ENCODE measurements around the gene RAB21.

Gene RAB21

GRCh38 chr12:71786829-71787228, 32.2 kb downstream of the RAB21 start:
- Histone ChIP-seq H3F3A (ENCODE audit: insufficient read depth) (peaks cover 10% of the 10 kb centered on the region; the same call in 1 of the 2 replicates), H3K27ac (ENCODE audit: low read depth, low read length) (no peak overlapping the region), H3K9ac (ENCODE audit: low read length) (no peak overlapping the region), H3K4me2 (ENCODE audit: low read depth, low read length, poor library complexity, severe bottlenecking) (no peak overlapping the region), H4K20me1 (ENCODE audit: low read depth, low read length) (no peaks in the 10 kb centered on the region), H3K4me3 (ENCODE audit: insufficient read depth, low read length, poor library complexity, severe bottlenecking) (no peak overlapping the region), H3K27me3 (ENCODE audit: low read length) (no peaks in the 10 kb centered on the region), H3K36me3 (ENCODE audit: low read length) (peaks cover 32% of the 10 kb centered on the region; the same call in 1 of the 2 replicates), H2AFZ (ENCODE audit: low read depth, low read length, severe bottlenecking) (no peak overlapping the region), H3K79me2 (ENCODE audit: insufficient read depth, low read length) (no peaks in the 10 kb centered on the region), H3K9me3 (ENCODE audit: insufficient read depth, low read length) (no peaks in the 10 kb centered on the region), H3K9me2 (replicated peaks; ENCODE audit: insufficient read depth, low read length) (no peaks in the 10 kb centered on the region)
- TF ChIP-seq EZH2phosphoT487 (conservative IDR thresholded peaks at IDR 0.05; ENCODE audit: low read length) (no peak), CTCF (IDR thresholded peaks at IDR 0.05; ENCODE audit: insufficient read depth, low read length, poor library complexity, severe bottlenecking) (no peak)

- H3K9me2 ChIP-seq (replicated peaks; ENCODE audit: insufficient read depth, low read length), result no peaks in the 10 kb centered on the region
- no peak overlapping the region for H3K4me3 ChIP-seq (ENCODE audit: insufficient read depth, low read length, poor library complexity, severe bottlenecking)
- no peak overlapping the region for H3K27ac ChIP-seq (ENCODE audit: low read depth, low read length)
- TF ChIP-seq EZH2phosphoT487 (conservative IDR thresholded peaks at IDR 0.05; ENCODE audit: low read length), result no peak
- TF ChIP-seq CTCF (IDR thresholded peaks at IDR 0.05; ENCODE audit: insufficient read depth, low read length, poor library complexity, severe bottlenecking), result no peak
- peaks cover 4% of the 10 kb centered on the region; the same call in 1 of the 2 replicates for H3F3A ChIP-seq (ENCODE audit: insufficient read depth)
- H3K79me2 ChIP-seq (ENCODE audit: insufficient read depth, low read length), result no peaks in the 10 kb centered on the region
- peaks cover 26% of the 10 kb centered on the region; the same call in 1 of the 2 replicates for H3K36me3 ChIP-seq (ENCODE audit: low read length)
- H3K9me3 ChIP-seq (ENCODE audit: insufficient read depth, low read length), result no peaks in the 10 kb centered on the region
- no peaks in the 10 kb centered on the region for H4K20me1 ChIP-seq (ENCODE audit: low read depth, low read length)
- H2AFZ ChIP-seq (ENCODE audit: low read depth, low read length, severe bottlenecking), result no peak overlapping the region
- no peak overlapping the region for H3K4me2 ChIP-seq (ENCODE audit: low read depth, low read length, poor library complexity, severe bottlenecking)
- no peak overlapping the region for H3K9ac ChIP-seq (ENCODE audit: low read length)
- H3K27me3 ChIP-seq (ENCODE audit: low read length), result no peaks in the 10 kb centered on the region
Measured at GRCh38 chr12:71787580-71787979, 32.9 kb downstream of the RAB21 start.

GRCh38 chr12:71790331-71790730, 35.7 kb downstream of the RAB21 start:
- no peak overlapping the region for H3K9ac ChIP-seq (ENCODE audit: low read length)

More at GRCh38 chr12:71790331-71790730, 35.7 kb downstream of the RAB21 start:
- Histone ChIP-seq H3K4me3 (ENCODE audit: insufficient read depth, low read length, poor library complexity, severe bottlenecking) (no peak overlapping the region), H3K27ac (ENCODE audit: low read depth, low read length) (no peak overlapping the region), H4K20me1 (ENCODE audit: low read depth, low read length) (no peaks in the 10 kb centered on the region), H3K4me2 (ENCODE audit: low read depth, low read length, poor library complexity, severe bottlenecking) (no peak overlapping the region), H3K9me3 (ENCODE audit: insufficient read depth, low read length) (no peaks in the 10 kb centered on the region), H3K79me2 (ENCODE audit: insufficient read depth, low read length) (no peaks in the 10 kb centered on the region), H2AFZ (ENCODE audit: low read depth, low read length, severe bottlenecking) (no peak overlapping the region), H3K27me3 (ENCODE audit: low read length) (no peaks in the 10 kb centered on the region), H3F3A (ENCODE audit: insufficient read depth) (no peaks in the 10 kb centered on the region), H3K36me3 (ENCODE audit: low read length) (peaks cover 14% of the 10 kb centered on the region; the same call in 1 of the 2 replicates), H3K9me2 (replicated peaks; ENCODE audit: insufficient read depth, low read length) (no peaks in the 10 kb centered on the region)
- TF ChIP-seq EZH2phosphoT487 (conservative IDR thresholded peaks at IDR 0.05; ENCODE audit: low read length) (no peak), CTCF (IDR thresholded peaks at IDR 0.05; ENCODE audit: insufficient read depth, low read length, poor library complexity, severe bottlenecking) (no peak)
